GM18951 (cell line): ENCODE measurements around the gene VWDE.

Source experiments
- POLR2A ChIP-seq: IDR thresholded peaks from 4 replicates; pipeline ENCODE4 v1.6.1; 2011; ENCODE audit warnings: mild to moderate bottlenecking; ENCODE audit not compliant: insufficient read length, insufficient read depth; ENCODE audit errors: extremely low read depth
- in situ Hi-C: fragments of 300-500 bp; cut with MboI; formaldehyde crosslinking; loops from one replicate; pipeline ENCODE4 v1.12.0; 2022; ENCODE audit warnings: low sequenced_read_pairs, mixed read lengths, inconsistent platforms; ENCODE audit not compliant: unreplicated experiment

VWDE gene

DNA sequence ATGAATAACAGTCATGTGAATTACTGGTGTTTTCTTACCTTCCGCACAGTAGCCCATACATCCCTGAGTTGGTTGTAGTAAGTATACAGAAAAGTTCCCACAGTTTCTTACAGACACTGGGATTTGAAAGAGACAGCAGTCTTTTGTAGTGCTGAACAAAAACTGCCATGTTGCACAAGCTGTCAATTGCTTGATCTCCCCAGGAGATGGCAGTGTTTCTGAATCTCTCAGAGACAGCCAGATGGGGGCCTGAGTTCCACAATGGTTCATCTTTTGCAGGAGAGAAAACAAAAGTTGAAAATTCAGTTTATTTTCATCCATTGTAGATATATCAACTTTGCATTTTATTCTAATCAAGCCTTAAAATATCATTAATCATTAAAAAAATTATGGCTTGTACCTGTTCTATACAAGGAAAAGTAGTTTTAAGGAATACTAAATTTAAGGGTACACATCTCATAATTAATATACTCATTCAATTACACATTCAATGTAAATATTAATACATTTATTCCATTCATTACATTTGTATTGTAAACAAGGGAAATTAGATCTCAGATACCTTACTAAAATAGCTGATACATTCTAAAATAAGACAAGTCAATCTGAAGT lies 14.5 kb downstream of the VWDE start:
- TF ChIP-seq POLR2A: no peak
- in situ Hi-C loops: no loop called here

- in situ Hi-C loops: no loop called here
- no peak for TF ChIP-seq POLR2A
Measured at GRCh38 chr7:12386313-12386740, 17.3 kb downstream of the VWDE start.

DNA sequence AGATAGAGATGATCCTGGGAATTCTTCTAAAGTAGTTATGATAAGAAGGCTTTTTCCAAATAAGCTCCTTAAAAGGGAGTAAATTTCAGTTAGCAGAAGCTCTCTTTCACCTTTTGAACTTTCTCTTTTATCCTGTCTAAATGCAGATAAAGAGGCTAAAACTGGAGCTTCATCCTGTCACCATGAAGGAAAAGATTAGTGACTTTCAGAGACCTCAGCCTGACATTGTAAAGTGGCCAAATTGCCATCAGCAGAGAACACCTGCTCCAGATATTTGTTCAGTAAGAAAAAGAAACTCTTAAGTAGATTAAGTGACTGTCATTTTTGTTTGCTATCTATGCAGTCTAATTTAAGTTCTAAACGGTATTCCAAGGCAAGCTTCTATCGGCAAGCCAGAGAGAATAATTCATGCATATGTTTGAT lies 18.3 kb downstream of the VWDE start:
- no peak for TF ChIP-seq POLR2A
- in situ Hi-C loops: no loop called here

- in situ Hi-C loops: no loop called here
- no peak for TF ChIP-seq POLR2A
Measured at GRCh38 chr7:12383377-12383776, 20.3 kb downstream of the VWDE start.

DNA sequence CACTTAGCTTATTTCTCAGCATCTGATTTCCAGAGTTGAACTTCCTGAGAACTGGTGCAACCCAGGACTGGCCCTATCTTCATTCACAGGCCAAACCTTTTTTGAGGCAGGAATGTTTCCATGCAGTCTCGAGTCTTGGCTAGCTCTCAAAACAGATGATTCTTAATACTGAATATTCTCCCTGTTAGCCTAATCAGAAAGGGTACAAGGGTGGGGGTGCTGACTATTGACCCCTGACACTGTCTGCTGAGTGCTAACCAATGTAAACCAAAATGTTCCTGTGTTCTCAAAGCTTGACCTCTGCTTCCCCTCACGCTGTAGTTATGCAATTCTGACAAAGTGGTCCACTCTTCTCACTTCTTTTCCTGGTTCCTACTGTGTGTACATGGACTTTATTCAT lies 25.3 kb downstream of the VWDE start:
- in situ Hi-C loops: no loop called here
- no peak for TF ChIP-seq POLR2A

GRCh38 chr7:12377406-12377805 lies 26.3 kb downstream of the VWDE start:
- no peak for TF ChIP-seq POLR2A
- in situ Hi-C loops: no loop called here

GRCh38 chr7:12373580-12374263 lies 29.9 kb downstream of the VWDE start:
- no peak for TF ChIP-seq POLR2A
- in situ Hi-C loops: no loop called here

GRCh38 chr7:12370249-12370648 lies 33.4 kb downstream of the VWDE start:
- in situ Hi-C loops: no loop called here
- no peak for TF ChIP-seq POLR2A

DNA sequence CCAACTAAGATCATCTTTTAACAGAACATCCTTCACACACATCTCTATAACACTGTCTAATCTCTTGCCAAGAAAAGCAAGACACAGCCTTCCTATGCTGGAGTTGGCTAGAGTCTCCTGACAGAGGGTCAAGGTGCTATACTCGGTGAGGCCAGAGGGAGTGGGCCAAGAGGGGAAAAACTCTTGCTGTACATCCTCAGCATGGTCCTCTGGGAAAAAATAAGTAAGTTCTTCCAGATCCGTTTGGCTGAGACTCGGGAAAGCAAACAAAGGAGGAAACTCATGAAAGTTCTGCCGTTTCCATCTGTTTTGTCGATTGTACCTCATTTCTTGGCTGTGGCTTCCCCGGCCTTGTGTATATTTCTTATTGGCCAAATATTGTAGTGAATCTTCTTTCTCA lies 33.9 kb downstream of the VWDE start:
- no peak for TF ChIP-seq POLR2A
- in situ Hi-C loops: no loop called here

GRCh38 chr7:12369072-12369471 lies 34.6 kb downstream of the VWDE start:
- in situ Hi-C loops: no loop called here
- TF ChIP-seq POLR2A: no peak

GRCh38 chr7:12360948-12361347 lies 42.7 kb downstream of the VWDE start:
- in situ Hi-C loops: no loop called here
- no peak for TF ChIP-seq POLR2A

GRCh38 chr7:12358694-12359093 lies 45.0 kb downstream of the VWDE start:
- no peak for TF ChIP-seq POLR2A
- in situ Hi-C loops: no loop called here

- no peak for TF ChIP-seq POLR2A
- in situ Hi-C loops: no loop called here
Measured at GRCh38 chr7:12357508-12357907, 46.2 kb downstream of the VWDE start.

GRCh38 chr7:12351843-12352242 lies 51.8 kb downstream of the VWDE start:
- in situ Hi-C loops: no loop called here
- TF ChIP-seq POLR2A: no peak

DNA sequence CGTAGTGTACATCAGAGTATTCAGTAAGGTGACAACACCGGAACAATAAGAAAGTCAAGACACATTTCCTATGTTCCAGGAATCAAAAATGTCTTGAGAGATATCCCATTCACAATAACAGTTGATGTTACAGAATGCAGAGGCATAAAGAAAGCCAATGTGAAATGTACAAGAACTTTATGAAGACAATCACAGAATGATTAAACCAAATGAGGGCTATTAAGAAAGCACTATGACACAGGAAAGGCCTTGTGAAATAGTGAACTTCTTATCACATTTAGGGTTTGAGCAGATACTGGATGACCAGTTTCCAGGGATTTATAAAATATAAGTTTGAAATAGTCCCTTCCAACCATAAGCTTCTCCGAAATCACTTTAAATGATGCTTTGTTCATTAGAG lies 52.7 kb downstream of the VWDE start:
- no peak for TF ChIP-seq POLR2A
- in situ Hi-C loops: no loop called here

- TF ChIP-seq POLR2A: no peak
- in situ Hi-C loops: no loop called here
Measured at GRCh38 chr7:12337095-12337494, 66.6 kb downstream of the VWDE start.
